ENCODE results near the gene RFXAP. TPM values are rescaled to one million over a fixed set of nuclear protein-coding genes. Genes with fewer than 3 reads are reported as not detected.

The RFXAP gene
- polyA plus RNA-seq, 1 donor: 6.9 TPM

Other genes starting within 250 kb of the RFXAP start
- 3.0 TPM for gene SERTM1, start 145.2 kb upstream of the RFXAP start, polyA plus RNA-seq
- 13.9 TPM for gene SMAD9, start 101.0 kb downstream of the RFXAP start, polyA plus RNA-seq
- gene ALG5, start 180.1 kb downstream of the RFXAP start, polyA plus RNA-seq: 44.2 TPM
- gene EXOSC8, start 181.6 kb downstream of the RFXAP start, polyA plus RNA-seq: 51.7 TPM
- gene SUPT20H, start 240.5 kb downstream of the RFXAP start, polyA plus RNA-seq: 63.9 TPM